ENCODE results near the gene MT3. TPM values are rescaled to one million over a fixed set of nuclear protein-coding genes. Genes with fewer than 3 reads are reported as not detected.

Gene MT3
- total RNA-seq, 4 donors from 2014 or later: 2.0 to 3.6 TPM; not detected in 2

GRCh38 chr16:56611281-56611833 lies 22.0 kb downstream of the MT3 start:
- H3K4me3 ChIP-seq: no peak overlapping the region
- no peaks in the 10 kb centered on the region for H3K9me3 ChIP-seq
- 57 to 70% methylated on average over 1 to 2 of the region's 2 CpGs for WGBS, 2 donors (ENCODE audit: low coverage in 1 of 2)
- H3K36me3 ChIP-seq: no peaks in the 10 kb centered on the region
- TF ChIP-seq POLR2AphosphoS5 (IDR thresholded peaks at IDR 0.05) (peak; percentile 46), POLR2A (IDR thresholded peaks at IDR 0.05) (no peak), CTCF (IDR thresholded peaks at IDR 0.05) (no peak), EP300 (IDR thresholded peaks at IDR 0.05) (no peak)
- peak overlapping the region; percentile 2 to 92 (median 88) for H3K27ac ChIP-seq
- ATAC-seq: peak; percentile 6
- no peaks in the 10 kb centered on the region for H3K27me3 ChIP-seq
- peaks cover 0 to 55% (median 20%) of the 10 kb centered on the region in 3 donors for H3K4me1 ChIP-seq

- ATAC-seq: no peak
- Histone ChIP-seq H3K36me3 (no peaks in the 10 kb centered on the region), H3K27me3 (no peaks in the 10 kb centered on the region), H3K27ac (no peak overlapping the region), H3K9me3 (no peaks in the 10 kb centered on the region), H3K4me3 (no peak overlapping the region), H3K4me1 (peaks cover 0 to 51% (median 22%) of the 10 kb centered on the region in 3 donors)
- TF ChIP-seq EP300 (IDR thresholded peaks at IDR 0.05): no peak
- TF ChIP-seq CTCF (IDR thresholded peaks at IDR 0.05): no peak
- no peak for TF ChIP-seq POLR2AphosphoS5 (IDR thresholded peaks at IDR 0.05)
- TF ChIP-seq POLR2A (IDR thresholded peaks at IDR 0.05): no peak
Observed at GRCh38 chr16:56613706-56614105, 24.4 kb downstream of the MT3 start.

- Histone ChIP-seq H3K9me3 (no peaks in the 10 kb centered on the region), H3K27ac (no peak overlapping the region), H3K36me3 (no peaks in the 10 kb centered on the region), H3K4me1 (peaks cover 0 to 43% (median 22%) of the 10 kb centered on the region in 3 donors), H3K4me3 (no peak overlapping the region), H3K27me3 (no peaks in the 10 kb centered on the region)
- ATAC-seq: no peak
- TF ChIP-seq POLR2A (IDR thresholded peaks at IDR 0.05) (no peak), EP300 (IDR thresholded peaks at IDR 0.05) (no peak), POLR2AphosphoS5 (IDR thresholded peaks at IDR 0.05) (no peak), CTCF (IDR thresholded peaks at IDR 0.05) (no peak)
Observed at GRCh38 chr16:56614549-56614991, 25.2 kb downstream of the MT3 start.

GRCh38 chr16:56615353-56615752 lies 26.0 kb downstream of the MT3 start:
- no peak for TF ChIP-seq POLR2AphosphoS5 (IDR thresholded peaks at IDR 0.05)
- TF ChIP-seq POLR2A (IDR thresholded peaks at IDR 0.05): no peak
- TF ChIP-seq EP300 (IDR thresholded peaks at IDR 0.05): no peak
- no peak for TF ChIP-seq CTCF (IDR thresholded peaks at IDR 0.05)

GRCh38 chr16:56616608-56617211 lies 27.4 kb downstream of the MT3 start:
- H3K27me3 ChIP-seq: no peaks in the 10 kb centered on the region
- H3K4me1 ChIP-seq: peaks cover 0 to 23% (median 10%) of the 10 kb centered on the region in 3 donors
- H3K27ac ChIP-seq: peak overlapping the region in 3 of 4 donors; percentile 66 to 67 (median 66)
- TF ChIP-seq POLR2AphosphoS5 (IDR thresholded peaks at IDR 0.05) (no peak), CTCF (IDR thresholded peaks at IDR 0.05) (no peak), EP300 (IDR thresholded peaks at IDR 0.05) (no peak), POLR2A (IDR thresholded peaks at IDR 0.05) (no peak)
- H3K4me3 ChIP-seq: peak overlapping the region; percentile 11 to 49
- no peak for ATAC-seq
- WGBS, 2 donors (ENCODE audit: low coverage in 1 of 2): 76 to 83% methylated on average over 2 to 10 of the region's 23 CpGs
- no peaks in the 10 kb centered on the region for H3K36me3 ChIP-seq
- no peaks in the 10 kb centered on the region for H3K9me3 ChIP-seq

More at GRCh38 chr16:56615353-56615752, 26.0 kb downstream of the MT3 start:
- Histone ChIP-seq H3K36me3 (no peaks in the 10 kb centered on the region), H3K4me1 (peaks cover 0 to 35% (median 17%) of the 10 kb centered on the region in 3 donors), H3K4me3 (no peak overlapping the region), H3K27ac (no peak overlapping the region), H3K27me3 (no peaks in the 10 kb centered on the region), H3K9me3 (no peaks in the 10 kb centered on the region)
- 77 to 82% methylated on average over 2 to 3 of the region's 3 CpGs for WGBS, 2 donors (ENCODE audit: low coverage in 1 of 2)
- no peak for ATAC-seq

Data from gastroesophageal sphincter (tissue), 4 donors.